AG10803 (cell line): ENCODE measurements around the gene PPL.
"Not testable (repeated sequence)": the region's sequence is repeated elsewhere in the genome, so short reads cannot be mapped to it uniquely, and the experiment has no call there.

Source experiments
- DNase-seq: peaks from one replicate; pipeline ENCODE4 v3.0.0; 2010; ENCODE audit warnings: low read depth
- H3K4me3 ChIP-seq: 2 replicates; pipeline ENCODE4 v1.5.1; 2011; ENCODE audit warnings: mild to moderate bottlenecking, low read length, control low read depth
- CTCF ChIP-seq: conservative IDR thresholded peaks from 2 replicates; pipeline ENCODE4 v1.5.1; 2011; ENCODE audit warnings: mild to moderate bottlenecking, low read length, control low read depth, inconsistent platforms

PPL gene

GRCh38 chr16:4979164-4979563, 42.2 kb upstream of the PPL start:
- no peak overlapping the region for H3K4me3 ChIP-seq
- DNase-seq: no peak
- no peak for TF ChIP-seq CTCF

- H3K4me3 ChIP-seq: no peak overlapping the region
- no peak for TF ChIP-seq CTCF
- no peak for DNase-seq
Measured at GRCh38 chr16:4976611-4977145, 39.7 kb upstream of the PPL start.

GRCh38 chr16:4976079-4976478, 39.1 kb upstream of the PPL start:
- H3K4me3 ChIP-seq: no peak overlapping the region
- no peak for TF ChIP-seq CTCF
- DNase-seq: no peak

GRCh38 chr16:4972938-4973587, 36.1 kb upstream of the PPL start:
- no peak for TF ChIP-seq CTCF
- no peak for DNase-seq
- no peak overlapping the region for H3K4me3 ChIP-seq

- no peak overlapping the region for H3K4me3 ChIP-seq
- no peak for TF ChIP-seq CTCF
- DNase-seq: no peak
Measured at GRCh38 chr16:4970010-4970409, 33.1 kb upstream of the PPL start.

GRCh38 chr16:4968879-4969483, 32.0 kb upstream of the PPL start:
- DNase-seq: no peak
- H3K4me3 ChIP-seq: no peak overlapping the region

GRCh38 chr16:4968278-4968677, 31.3 kb upstream of the PPL start:
- not testable (repeated sequence) for H3K4me3 ChIP-seq

More at GRCh38 chr16:4968879-4969483, 32.0 kb upstream of the PPL start:
- no peak for TF ChIP-seq CTCF

More at GRCh38 chr16:4968278-4968677, 31.3 kb upstream of the PPL start:
- DNase-seq: not testable (repeated sequence)
